OCI-LY1 (cell line): ENCODE results near the gene ZNF655.

Experiments used
- EZH2 ChIP-seq: fragments of 200-600 bp; sonication (generic), shearing (Covaris generic); IDR thresholded peaks from 2 replicates; pipeline ENCODE4 v1.8.0; 2017; ENCODE audit warnings: borderline replicate concordance, mixed run types, mild to moderate bottlenecking, antibody characterized with exemption, low read length, moderate library complexity, mixed read lengths
- TF ChIP-seq, protein P1 (sequence below): fragments of 200-600 bp; sonication (generic), shearing (Covaris generic); IDR thresholded peaks from 2 replicates; pipeline ENCODE4 v1.5.1; 2017; ENCODE audit warnings: mild to moderate bottlenecking, antibody characterized with exemption, low read length, moderate library complexity, mixed read lengths

GRCh38 chr7:99596408-99596955 lies 38.0 kb downstream of the ZNF655 start:
- TF ChIP-seq, protein P1, sequence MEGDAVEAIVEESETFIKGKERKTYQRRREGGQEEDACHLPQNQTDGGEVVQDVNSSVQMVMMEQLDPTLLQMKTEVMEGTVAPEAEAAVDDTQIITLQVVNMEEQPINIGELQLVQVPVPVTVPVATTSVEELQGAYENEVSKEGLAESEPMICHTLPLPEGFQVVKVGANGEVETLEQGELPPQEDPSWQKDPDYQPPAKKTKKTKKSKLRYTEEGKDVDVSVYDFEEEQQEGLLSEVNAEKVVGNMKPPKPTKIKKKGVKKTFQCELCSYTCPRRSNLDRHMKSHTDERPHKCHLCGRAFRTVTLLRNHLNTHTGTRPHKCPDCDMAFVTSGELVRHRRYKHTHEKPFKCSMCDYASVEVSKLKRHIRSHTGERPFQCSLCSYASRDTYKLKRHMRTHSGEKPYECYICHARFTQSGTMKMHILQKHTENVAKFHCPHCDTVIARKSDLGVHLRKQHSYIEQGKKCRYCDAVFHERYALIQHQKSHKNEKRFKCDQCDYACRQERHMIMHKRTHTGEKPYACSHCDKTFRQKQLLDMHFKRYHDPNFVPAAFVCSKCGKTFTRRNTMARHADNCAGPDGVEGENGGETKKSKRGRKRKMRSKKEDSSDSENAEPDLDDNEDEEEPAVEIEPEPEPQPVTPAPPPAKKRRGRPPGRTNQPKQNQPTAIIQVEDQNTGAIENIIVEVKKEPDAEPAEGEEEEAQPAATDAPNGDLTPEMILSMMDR = no peak
- no peak for TF ChIP-seq EZH2
